Keratinocyte (primary cell): ENCODE measurements around the gene FAM209B.

Experiments
- CTCF ChIP-seq, 3 experiments: IDR thresholded peaks in 1 of 3; conservative IDR thresholded peaks in 1 of 3; optimal IDR thresholded peaks in 1 of 3; 2 replicates in 2 of 3; 3 replicates in 1 of 3; pipeline versions ENCODE3 to v1.5.1; 2011; ENCODE audit warnings: low read length in 3 of 3, mild to moderate bottlenecking in 3 of 3, moderate library complexity in 2 of 3, control low read depth in 1 of 3, inconsistent platforms in 1 of 3; ENCODE audit not compliant: insufficient read depth in 2 of 3; ENCODE audit errors: extremely low read depth in 1 of 3
- EZH2 ChIP-seq: IDR thresholded peaks from one replicate; pipeline ENCODE4 v1.6.1; 2012; ENCODE audit warnings: inconsistent platforms, mild to moderate bottlenecking, low read length, moderate library complexity

GRCh38 chr20:56516631-56517030 is 16.4 kb upstream of the FAM209B start:
- TF ChIP-seq CTCF (optimal IDR thresholded peaks at IDR 0.05 in 1 of 3, IDR thresholded peaks at IDR 0.05 in 1 of 3, conservative IDR thresholded peaks at IDR 0.05 in 1 of 3; ENCODE audit: extremely low read depth in 1 of 3, insufficient read depth in 2 of 3, low read length in 3 of 3) (no peak), EZH2 (no peak)
